Cardiac muscle cell (in vitro differentiated cells and primary cell): ENCODE data around the gene MISP. TPM values are rescaled to one million over a fixed set of nuclear protein-coding genes. Genes with fewer than 3 reads are reported as not detected.

Experiments used
- DNase-seq, 2 donors: peaks; one replicate each; pipeline versions ENCODE4 v3.0.0 to v3.0.0-alpha.2; 2010 to 2017; ENCODE audit warnings: low read depth in 1 of 2, low spot score in 1 of 2
- H3K27ac ChIP-seq: fragments of 200-600 bp; sonication (generic); 2 replicates; pipeline ENCODE4 v1.5.1; 2016
- H3K27me3 ChIP-seq: fragments of 200-600 bp; sonication (generic); 2 replicates; pipeline ENCODE4 v1.6.0; 2016; ENCODE audit warnings: control low read depth
- H3K36me3 ChIP-seq: fragments of 200-600 bp; sonication (generic); 2 replicates; pipeline ENCODE4 v1.5.1; 2016; ENCODE audit warnings: control low read depth
- H3K4me1 ChIP-seq: fragments of 200-600 bp; sonication (generic); 2 replicates; pipeline ENCODE4 v1.8.1; 2017; ENCODE audit warnings: low read depth, mild to moderate bottlenecking, mixed run types
- H3K4me3 ChIP-seq: fragments of 200-600 bp; sonication (generic); 2 replicates; pipeline ENCODE4 v1.5.1; 2016; ENCODE audit warnings: mild to moderate bottlenecking
- H3K9me3 ChIP-seq: fragments of 200-600 bp; sonication (generic); 2 replicates; pipeline ENCODE4 v1.5.1; 2017; ENCODE audit warnings: low read depth, mild to moderate bottlenecking, control low read depth
- polyA plus RNA-seq: library from polyadenylated mRNA; unstranded; fragments of >200 nt; fragmentation: Nextera tagmentation; extraction: Ambion mirVana; gene quantifications from 2 replicates; pipeline ENCODE4 v1.2.1, GENCODE V29; 2016
- total RNA-seq: library from RNA; depleted of rRNA; stranded (reverse); fragments of >200 nt; gene quantifications from 2 replicates; pipeline ENCODE4 v1.2.3, GENCODE V29; 2016
- TF ChIP-seq, protein P1 (sequence below): IDR thresholded peaks from 2 replicates; pipeline ENCODE4 v1.5.1; 2012; ENCODE audit warnings: low read depth, mild to moderate bottlenecking, low read length

Gene MISP
- total and polyA plus RNA-seq, 2 experiments from 2014 or later = 1.2 TPM; not detected in 1

DNA sequence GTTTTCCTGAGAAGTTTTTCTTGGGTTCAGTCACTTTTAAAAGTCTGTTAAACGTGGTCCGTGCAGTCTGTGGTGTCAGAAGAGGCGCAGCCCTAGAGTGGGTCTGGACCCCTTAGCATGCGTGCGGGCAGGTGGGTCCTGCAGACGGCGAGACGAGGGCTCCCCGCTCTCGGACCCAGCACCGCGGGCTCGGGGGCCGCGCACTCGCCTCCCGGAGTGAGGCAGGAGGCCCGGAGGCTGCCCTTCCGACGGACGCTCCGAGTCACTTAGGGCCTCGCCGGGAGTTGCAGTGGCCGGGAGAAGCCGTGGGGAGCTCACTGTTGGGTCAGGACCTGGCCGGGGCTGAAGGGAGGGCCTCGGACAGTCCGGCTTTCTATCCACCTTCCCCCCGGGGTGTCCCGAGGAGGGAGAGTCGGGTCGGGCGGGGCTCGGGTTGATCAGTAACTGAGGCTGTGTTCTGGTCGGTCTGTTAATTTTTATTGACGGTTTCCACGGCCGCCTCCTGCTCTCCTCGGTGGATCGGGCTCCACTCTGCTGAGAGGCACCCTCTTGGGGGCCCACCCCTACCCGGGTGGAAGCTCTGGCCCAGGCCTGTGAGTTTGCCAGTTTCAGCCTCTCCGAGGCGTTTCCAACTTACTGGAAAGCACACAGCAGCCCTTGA, 47.6 kb downstream of the MISP start:
- Histone ChIP-seq H3K4me3 (peak overlapping the region; percentile 97), H3K9me3 (no peaks in the 10 kb centered on the region), H3K36me3 (no peaks in the 10 kb centered on the region), H3K27ac (peak overlapping the region; percentile 99), H3K27me3 (no peaks in the 10 kb centered on the region), H3K4me1 (peaks cover 37% of the 10 kb centered on the region)
- TF ChIP-seq, protein P1, sequence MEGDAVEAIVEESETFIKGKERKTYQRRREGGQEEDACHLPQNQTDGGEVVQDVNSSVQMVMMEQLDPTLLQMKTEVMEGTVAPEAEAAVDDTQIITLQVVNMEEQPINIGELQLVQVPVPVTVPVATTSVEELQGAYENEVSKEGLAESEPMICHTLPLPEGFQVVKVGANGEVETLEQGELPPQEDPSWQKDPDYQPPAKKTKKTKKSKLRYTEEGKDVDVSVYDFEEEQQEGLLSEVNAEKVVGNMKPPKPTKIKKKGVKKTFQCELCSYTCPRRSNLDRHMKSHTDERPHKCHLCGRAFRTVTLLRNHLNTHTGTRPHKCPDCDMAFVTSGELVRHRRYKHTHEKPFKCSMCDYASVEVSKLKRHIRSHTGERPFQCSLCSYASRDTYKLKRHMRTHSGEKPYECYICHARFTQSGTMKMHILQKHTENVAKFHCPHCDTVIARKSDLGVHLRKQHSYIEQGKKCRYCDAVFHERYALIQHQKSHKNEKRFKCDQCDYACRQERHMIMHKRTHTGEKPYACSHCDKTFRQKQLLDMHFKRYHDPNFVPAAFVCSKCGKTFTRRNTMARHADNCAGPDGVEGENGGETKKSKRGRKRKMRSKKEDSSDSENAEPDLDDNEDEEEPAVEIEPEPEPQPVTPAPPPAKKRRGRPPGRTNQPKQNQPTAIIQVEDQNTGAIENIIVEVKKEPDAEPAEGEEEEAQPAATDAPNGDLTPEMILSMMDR = no peak
- DNase-seq = peak in 1 of 2 donors; percentile 20

DNA sequence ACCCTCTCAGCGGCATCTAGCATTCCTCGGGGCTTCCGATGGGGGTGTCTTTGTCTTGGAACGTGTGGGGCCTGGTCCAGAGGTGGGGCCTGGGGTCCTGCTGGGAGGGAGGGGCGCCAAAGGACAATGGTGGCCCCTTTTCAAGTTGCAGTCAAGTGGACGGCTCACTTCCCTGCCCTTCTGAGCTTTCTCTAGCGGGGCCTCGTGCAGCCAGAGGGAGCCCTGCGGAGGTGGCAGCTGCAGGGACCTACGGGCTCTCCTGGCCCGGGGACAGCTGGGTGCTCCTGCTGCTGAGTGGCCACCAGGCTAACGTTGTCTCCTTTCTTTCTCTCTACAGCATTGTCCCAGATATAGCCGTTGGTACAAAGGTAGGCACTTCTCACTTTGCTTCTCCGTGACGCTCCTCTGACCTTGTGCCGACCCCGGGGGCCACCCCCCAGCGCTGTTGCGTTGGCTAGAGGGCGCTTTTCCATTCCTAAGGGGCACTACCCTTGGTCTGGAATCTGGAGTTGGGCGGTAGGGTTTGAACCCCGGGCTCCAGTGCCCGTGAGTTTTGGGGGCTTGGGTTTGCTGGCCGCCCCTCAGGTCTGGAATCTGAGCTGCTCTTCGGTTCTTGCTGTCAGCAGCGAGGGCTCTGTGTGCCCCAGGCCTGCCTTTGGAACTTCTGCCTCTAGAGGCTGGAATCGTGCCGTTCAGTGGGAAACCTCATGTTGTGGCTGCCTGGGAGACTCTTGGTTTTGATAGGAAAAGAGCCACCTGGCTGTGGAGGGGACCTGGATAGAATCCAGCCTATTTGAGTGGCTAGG, 48.4 kb downstream of the MISP start:
- Histone ChIP-seq H3K9me3 (no peaks in the 10 kb centered on the region), H3K27ac (peak overlapping the region; percentile 99), H3K4me3 (peak overlapping the region; percentile 97), H3K4me1 (peaks cover 37% of the 10 kb centered on the region), H3K36me3 (peaks cover 3% of the 10 kb centered on the region), H3K27me3 (no peaks in the 10 kb centered on the region)
- TF ChIP-seq, protein P1 = peak; percentile 36
- DNase-seq = peak; percentile 59 to 71

DNA sequence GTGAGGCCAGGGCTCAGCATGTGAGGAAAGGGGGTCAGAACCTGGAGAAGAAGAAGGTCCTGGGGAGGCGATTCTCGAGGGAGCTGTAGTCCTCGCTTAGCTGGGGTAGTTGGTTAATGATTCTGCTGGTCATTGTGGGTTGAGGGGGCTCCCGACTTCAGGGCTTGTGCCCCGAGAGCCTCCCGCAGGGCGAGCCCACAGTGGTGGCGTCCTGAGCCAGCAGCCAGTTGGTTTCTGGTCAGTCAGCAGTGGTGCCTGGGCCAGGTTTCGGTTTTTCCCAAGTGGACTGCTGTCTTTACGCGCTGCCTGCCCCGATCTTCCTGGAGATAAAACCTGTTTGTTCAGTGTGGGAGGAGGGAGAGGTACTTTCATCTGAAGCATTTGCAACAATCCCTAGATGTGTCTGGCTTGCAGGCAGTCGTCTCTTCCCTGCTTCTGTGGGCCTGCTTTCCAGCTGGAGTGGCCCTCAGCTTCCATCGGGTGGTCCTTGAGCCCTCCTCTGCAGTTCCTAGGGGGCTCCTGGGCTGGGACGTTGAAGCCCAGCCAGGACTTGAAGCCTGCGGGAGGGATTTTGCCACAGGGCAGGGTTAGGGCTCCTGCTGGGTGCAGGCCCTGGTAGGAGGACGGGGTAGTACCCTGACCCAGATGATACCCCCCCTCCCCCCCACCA, 49.6 kb downstream of the MISP start:
- Histone ChIP-seq H3K27ac (peak overlapping the region; percentile 22), H3K4me3 (no peak overlapping the region), H3K27me3 (no peaks in the 10 kb centered on the region), H3K36me3 (peaks cover 15% of the 10 kb centered on the region), H3K4me1 (peaks cover 37% of the 10 kb centered on the region), H3K9me3 (no peaks in the 10 kb centered on the region)
- DNase-seq = peak; percentile 0 to 63
- TF ChIP-seq, protein P1 = no peak

DNA sequence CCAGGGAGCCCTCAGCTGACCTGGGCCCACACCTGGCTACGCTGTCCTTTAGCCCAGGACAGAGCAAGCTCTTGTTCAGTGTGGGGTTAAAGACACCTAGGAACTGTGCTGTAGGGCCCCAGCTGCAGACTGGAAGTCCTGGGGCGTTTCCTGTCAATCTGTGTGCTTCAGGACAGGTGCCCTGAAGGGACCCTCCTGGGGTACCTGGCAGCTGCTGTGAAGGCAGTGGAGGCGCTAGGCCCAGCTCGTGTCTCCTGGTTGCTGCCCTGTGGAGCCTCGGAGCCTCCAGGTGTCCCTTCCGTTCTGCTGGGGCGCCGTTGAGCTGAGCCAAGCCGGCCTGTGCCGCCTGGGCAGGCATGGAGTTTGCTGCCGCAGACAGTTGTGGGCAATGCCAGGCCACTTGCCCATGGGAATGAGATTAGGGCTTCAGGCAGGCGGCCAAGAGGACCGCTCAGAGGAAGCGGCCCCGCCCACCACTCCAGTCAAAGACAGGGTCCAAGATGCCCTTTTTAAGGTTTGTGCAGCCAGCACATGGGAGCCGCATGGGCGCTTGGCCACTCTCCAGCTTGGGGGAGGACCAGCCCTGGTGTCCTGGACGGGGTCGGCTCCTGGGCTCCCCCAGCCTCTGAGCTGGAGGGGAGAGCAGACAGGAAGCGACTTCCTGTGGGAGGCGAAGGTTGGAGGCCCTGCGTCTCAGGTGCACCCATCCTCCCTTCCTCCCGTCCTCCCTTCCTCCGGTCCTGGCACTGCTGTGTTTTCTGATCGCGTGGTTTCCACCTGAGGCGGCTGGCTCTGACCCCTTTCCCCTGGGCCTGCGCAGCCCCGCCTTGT, 50.3 kb downstream of the MISP start:
- Histone ChIP-seq H3K36me3 (peaks cover 22% of the 10 kb centered on the region), H3K27me3 (no peaks in the 10 kb centered on the region), H3K4me1 (peaks cover 37% of the 10 kb centered on the region), H3K4me3 (no peak overlapping the region), H3K9me3 (no peaks in the 10 kb centered on the region), H3K27ac (peak overlapping the region; percentile 22)
- peak; percentile 8 to 70 for DNase-seq
- TF ChIP-seq, protein P1 = no peak
